IPS-NIHi7 (cell line): Measurements from ENCODE around the gene SERPINA12.
"Not testable (repeated sequence)": the region's sequence is repeated elsewhere in the genome, so short reads cannot be mapped to it uniquely, and the experiment has no call there.

Source experiments
- DNase-seq: peaks from one replicate; pipeline ENCODE4 v3.0.0; 2012; ENCODE audit warnings: mixed read lengths; ENCODE audit errors: extremely low spot score

Gene SERPINA12

GRCh38 chr14:94538070-94538740 lies 28.9 kb upstream of the SERPINA12 start:
- DNase-seq, result no peak

DNA sequence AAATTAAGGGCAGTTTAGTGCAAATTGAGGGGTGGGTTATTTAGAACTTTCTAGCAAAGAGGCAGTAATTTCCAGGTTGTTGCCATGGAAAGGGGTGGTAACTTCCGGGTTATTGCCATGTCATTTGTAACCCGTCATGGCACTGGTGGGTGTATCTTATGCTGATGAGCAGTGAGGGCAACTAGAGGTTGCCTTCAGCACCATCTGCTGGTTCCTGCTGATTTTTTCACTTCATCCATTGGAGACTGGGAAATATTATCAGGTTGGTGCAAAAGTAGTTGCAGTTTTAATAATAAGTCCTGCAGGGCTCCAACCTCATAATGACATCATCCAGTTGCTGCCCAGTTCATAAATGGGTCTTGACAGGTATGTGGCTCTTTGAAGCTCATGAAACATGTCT lies 27.6 kb upstream of the SERPINA12 start:
- no peak for DNase-seq

DNA sequence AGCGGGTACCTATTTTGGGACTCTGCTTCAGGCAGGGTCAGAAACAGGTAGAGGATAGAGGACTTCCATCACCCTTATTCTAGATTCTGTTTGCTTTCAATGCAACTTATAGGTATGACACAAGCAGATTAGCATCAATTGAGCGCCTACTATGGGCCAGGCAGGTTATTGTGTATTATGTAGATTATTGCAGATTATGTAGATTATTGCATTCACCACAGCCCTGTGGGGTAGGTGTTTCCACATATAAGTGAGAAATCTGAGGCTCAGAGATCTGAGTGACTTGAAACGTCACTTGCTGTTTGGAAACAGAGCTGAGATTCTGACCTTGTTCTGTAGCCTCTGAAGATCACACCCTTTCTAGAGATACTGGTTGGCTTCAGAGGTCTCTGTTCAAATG lies 26.2 kb upstream of the SERPINA12 start:
- no peak for DNase-seq

DNA sequence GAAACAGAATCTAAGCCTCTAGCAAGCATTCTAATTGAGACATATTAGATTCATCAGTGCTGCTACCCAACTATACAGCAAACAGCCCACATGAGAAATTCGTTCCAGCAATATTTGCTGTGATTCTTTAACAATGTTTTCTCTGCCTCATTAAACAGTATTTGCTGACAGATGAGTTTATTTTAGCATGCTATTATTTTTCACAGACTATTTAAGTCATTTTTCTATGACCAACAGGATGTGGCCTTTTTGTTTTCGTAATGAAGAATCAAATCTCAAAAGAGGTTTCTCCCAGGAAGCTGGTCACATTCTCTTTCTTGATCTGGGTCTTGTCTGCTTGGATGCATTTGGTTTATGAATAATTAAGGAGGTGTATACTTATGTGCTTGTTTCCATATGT lies 23.2 kb upstream of the SERPINA12 start:
- no peak for DNase-seq

DNA sequence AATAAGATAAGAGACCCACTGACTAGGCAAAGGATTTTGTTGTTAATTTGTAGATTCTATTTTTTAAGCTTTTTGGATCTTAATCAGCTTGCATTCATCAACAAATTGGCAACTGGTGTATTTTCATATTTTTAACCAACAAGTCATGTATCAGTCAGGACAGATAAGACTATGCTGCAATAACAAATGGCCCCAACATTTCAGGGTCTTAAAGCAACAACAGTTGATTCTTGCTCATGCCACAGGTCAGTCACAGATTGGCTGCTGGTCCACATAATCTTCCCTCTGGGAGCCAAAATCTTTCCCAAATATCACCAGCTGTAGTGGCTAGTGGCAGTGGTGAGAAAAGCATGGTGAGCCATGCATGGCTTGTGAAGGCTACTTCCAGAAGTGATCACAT lies 21.9 kb upstream of the SERPINA12 start:
- DNase-seq, result no peak

- DNase-seq, result no peak
These were observed 14.8 kb upstream of the SERPINA12 start for GRCh38 chr14:94524093-94524492.

DNA sequence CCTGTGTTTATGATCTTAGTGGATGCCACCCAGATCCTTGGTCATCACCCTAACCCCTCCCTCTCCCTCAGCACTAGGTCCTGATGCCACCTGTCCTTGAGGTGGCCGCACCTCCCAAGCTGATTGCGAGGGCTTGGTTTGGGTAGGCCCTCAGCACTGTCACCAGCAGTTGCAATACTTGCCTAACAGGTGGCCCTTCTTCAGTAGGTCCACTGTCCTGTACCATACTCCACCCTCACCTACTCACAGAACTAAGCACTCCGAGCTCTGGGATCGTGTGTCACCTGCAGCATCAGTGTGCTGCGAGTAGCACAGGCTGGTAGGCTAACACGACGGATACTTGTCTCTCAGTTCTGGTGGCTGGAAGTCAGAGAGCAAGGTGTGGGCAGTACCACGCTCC lies 14.0 kb upstream of the SERPINA12 start:
- DNase-seq, result no peak

DNA sequence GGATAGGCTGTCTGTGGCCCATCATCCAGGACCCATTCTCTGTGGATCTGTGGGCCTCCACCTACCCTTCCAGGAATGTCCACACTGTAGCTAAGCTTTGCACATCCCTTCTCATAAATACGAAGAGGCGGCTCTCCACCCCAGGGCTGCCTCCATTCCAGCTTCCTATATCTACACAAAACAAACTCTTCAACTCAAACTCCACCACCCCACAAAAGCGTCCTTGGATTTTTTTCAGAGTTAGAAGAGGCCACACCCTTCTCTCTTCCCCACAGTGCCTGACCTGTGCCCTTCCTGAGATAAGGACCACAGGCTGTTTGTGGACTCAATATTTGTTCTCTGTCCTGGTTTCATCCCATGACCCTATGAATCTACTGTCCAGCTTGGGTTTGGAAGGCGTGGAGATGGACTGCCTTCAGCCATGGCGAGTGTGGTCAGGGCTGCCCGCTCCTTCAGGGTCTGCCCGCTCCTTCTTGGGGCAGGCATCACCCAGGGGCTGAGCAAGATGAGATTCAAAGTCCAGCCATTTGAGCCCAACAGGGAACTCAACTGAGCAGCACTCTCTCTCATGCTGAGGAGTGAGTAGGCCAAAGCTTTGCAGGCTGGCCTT lies 13.0 kb upstream of the SERPINA12 start:
- no peak for DNase-seq

DNA sequence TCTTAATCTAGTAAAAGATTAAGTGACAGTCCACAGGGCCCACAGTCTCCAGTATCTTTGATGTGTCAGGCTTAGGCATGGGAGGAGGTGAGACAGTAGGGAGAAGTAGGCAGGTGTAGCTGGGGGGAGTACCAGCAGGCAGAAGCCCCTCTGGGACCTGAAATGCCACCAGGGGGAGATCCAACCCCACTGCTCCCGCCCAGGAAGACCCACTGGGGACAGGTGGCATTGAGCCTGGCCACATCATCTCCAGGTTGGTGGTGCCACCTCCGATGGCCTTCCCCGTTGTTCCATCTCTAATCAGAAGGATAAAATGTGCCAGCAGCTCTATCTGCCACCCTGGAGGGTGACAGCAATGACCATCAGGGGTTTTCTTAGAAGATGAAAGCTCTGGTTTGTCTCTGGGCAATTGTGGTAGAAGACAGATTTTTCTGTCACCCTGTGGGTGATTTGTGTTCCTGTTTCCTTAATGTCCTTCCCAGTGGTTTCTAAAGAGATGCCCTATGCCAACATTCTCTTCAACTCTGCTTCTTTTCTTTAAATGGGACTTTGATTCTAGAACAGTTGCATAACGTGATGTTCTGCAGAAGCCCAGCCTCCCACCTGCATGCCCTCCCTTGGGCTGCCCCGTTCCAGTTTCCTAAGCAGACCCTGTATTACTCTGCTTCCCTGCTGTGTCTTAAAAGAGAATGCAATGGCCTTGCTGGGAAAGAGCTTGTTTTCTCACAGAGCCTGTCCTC lies 12.3 kb upstream of the SERPINA12 start:
- DNase-seq, result no peak

DNA sequence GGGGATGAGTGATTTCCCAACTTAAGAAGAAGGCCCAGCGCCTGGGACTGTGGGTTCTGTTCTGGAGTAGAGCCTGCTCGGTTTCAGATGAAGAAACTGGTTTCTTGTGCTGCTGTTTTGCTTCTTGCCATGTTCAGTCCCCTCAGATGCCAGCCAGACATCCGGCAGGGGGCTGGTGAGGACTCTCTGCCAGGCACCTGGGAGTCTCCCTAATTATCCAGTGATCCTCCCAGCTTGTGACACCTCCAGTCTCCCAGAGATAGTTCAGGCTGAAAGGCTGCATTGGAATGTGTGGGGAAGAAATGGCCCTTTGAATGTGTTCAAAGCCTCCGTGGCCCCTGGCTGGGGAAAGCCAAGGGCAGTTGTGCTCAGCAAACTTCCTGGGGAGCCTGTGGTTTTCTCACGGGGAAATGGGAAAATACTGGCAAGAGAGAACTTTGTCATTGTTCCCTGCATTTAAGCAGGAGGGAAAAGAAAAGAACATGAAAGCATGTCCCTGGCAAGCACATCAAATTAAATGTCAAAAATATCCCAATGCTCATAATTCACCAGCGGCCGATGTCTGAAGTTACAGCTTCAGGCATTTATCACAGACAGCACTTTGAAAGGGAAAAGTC lies 8.5 kb upstream of the SERPINA12 start:
- peak; percentile 37 for DNase-seq

DNA sequence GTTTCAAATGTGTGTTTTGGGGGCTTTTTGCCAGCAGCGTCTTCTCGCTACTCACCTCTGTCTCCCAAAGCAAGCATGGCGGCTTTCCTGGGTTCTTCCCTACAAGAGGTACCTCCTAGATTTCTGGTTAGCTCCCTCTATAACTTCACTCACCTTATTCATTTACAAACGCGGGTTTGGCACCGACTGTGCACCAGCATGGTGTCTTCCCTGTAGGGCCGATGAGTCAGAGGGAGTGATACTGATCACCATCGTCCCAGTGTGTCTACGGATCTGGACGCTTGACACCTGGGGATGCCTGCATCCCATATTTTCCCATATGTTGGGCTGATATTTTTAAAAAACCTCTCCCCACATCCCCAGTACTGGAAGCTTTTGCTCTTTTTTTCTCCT lies 8.0 kb upstream of the SERPINA12 start:
- DNase-seq, result no peak

DNA sequence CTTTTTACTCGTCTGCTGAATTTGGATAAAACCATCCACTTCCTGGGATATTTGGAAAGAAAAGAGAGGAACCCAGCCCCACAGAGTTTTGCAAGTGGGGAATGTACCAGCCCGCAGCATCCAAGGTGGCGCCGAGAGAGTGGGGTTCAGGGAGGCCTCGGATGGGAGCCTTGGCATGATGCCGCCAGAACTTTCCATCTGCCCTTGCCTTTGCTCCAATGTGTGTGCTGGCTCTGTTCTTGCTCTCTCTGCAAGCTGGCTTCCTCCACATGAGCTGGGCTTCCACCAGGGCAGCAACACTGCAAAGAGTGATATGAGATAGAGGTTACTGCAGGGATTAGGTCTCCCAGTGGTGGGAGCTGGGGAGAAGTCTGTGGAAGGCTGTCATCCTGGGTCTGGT lies 6.6 kb upstream of the SERPINA12 start:
- no peak for DNase-seq

GRCh38 chr14:94515426-94515825 lies 6.2 kb upstream of the SERPINA12 start:
- DNase-seq, result no peak

DNA sequence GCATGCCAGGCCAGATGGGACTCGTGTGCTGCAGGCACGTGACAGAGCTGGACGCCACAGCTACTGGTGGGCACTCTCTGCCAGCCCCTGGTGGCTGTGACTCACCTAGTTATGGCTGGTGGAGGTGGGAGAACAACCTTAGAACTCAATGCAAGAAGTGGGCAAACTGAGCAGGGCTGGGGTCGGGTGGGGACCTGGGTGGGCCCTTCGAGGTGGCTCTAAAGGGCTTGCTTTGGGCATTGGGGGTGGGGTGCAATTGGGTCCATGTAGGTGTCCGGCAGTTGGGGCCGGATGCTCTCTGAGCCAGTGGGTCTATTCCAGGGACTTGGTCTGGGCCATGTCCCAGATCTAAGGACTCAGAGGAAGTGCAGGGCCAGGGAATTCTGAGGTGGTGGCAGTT lies 5.1 kb upstream of the SERPINA12 start:
- no peak for DNase-seq

GRCh38 chr14:94510481-94510880 lies 1.2 kb upstream of the SERPINA12 start:
- not testable (repeated sequence) for DNase-seq

- DNase-seq, result no peak
These were observed 3.6 kb downstream of the SERPINA12 start for GRCh38 chr14:94505641-94506040.

DNA sequence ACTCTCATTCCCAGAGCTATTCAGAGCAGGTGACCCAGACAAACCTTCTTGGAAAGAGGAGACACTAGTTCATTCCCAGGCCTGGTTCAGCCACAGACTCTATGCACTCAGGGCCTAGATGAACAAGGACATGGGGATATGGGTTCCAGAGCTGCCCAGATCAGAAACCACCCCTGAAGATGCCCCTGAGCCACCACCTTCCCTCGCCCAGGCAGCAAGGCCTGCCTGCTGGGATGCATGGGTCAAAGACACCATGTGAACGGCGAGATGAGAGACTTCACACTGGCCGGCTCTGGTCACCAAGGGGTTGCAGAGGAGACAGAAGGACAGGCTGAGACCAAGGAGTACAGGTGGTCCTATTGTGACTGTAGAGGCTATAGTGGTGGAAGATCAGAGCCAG lies 4.1 kb downstream of the SERPINA12 start:
- no peak for DNase-seq

DNA sequence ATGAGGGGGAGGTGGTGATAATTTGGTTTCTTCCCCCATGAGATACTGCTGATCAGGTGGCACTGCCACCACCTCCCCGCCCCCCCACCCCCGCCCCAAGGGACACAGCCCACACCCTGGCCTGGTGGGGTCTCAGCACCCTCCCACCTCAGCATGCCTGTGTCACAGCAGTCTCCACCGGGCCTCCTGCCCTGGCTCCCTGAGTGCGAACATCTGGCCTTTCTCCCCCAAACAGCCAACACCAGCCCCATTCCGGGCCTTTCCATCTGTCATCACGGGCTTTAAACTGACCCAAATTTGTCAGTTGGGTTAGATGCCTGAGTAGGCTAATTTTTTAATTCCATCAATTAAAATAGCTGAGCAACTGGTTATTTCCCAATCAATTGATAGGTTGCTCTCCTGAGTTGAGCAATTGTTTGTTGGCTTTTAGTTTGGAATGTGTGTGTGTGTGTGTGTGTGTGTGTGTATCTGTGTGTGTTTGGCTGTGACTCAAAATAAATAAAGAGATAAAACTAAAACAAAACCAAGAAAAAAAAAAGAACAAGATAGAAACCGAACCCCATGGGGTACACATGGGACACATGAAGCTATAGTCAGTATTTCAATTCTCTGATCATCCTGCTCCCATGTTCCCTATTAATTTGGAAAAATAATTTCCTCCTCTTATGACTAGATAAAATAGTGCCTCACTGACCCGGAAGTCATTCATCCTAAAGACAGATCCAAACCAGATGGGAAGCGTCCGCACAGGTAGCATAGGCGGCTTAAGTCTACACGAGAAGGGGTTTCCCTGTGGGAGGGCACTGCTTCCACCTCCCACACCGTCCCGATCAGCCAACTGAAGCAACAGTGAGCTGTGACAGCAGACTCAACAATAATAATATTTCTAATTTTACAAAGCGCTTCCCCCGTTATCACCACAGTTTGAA lies 7.4 kb downstream of the SERPINA12 start:
- no peak for DNase-seq

GRCh38 chr14:94500264-94500663 lies 9.0 kb downstream of the SERPINA12 start:
- peak; percentile 28 for DNase-seq

- DNase-seq, result no peak
These were observed 9.6 kb downstream of the SERPINA12 start for GRCh38 chr14:94499673-94500072.

GRCh38 chr14:94498215-94498614 lies 11.1 kb downstream of the SERPINA12 start:
- no peak for DNase-seq

DNA sequence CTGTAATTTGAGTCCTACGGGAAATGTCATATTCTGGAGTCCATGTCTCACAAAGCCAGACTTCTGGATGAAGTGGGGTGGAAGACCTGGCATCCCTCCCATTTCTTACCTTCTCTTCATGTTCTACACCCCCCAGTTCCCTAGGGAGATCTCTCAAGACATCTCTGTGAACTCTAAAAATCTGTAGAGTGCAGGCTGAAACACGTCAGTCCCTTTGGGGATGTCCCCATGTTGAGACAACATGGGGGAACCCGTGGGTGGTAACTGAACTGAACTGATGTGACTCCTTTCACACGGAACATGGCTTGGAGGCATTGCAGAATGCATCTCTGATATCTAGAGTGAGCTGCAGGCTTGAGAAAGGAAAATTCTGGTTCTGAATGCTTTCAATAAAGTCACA lies 15.2 kb downstream of the SERPINA12 start:
- DNase-seq, result no peak
